BLaER1 treated with 17β-estradiol and CSF1 and Interleukin-3, amounts not matched to agents 10 nM and 100 nM (cell line): Measurements from ENCODE around the gene CASTOR2.
A peak's percentile ranks its signal among the peaks of the same experiment; 100 is the strongest.
"Not testable (repeated sequence)": the region's sequence is repeated elsewhere in the genome, so short reads cannot be mapped to it uniquely, and the experiment has no call there.

Source experiments
- H3K27ac ChIP-seq, 11 experiments: shearing (Covaris generic); formaldehyde crosslinking; 2 replicates each; pipeline ENCODE4 v1.8.1; 2022
- H3K27me3 ChIP-seq, 11 experiments: shearing (Covaris generic); formaldehyde crosslinking; 2 replicates each; pipeline ENCODE4 v1.8.1; 2022
- H3K36me3 ChIP-seq, 11 experiments: shearing (Covaris generic); formaldehyde crosslinking; 2 replicates each; pipeline ENCODE4 v1.8.1; 2022
- H3K4me1 ChIP-seq, 10 experiments: shearing (Covaris generic); formaldehyde crosslinking; 2 replicates each; pipeline ENCODE4 v1.8.1; 2022
- H3K4me2 ChIP-seq, 11 experiments: shearing (Covaris generic); formaldehyde crosslinking; 2 replicates each; pipeline ENCODE4 v1.8.1; 2022
- H3K4me3 ChIP-seq, 10 experiments: shearing (Covaris generic); formaldehyde crosslinking; 2 replicates each; pipeline ENCODE4 v1.8.1; 2022
- H3K9ac ChIP-seq, 11 experiments: shearing (Covaris generic); formaldehyde crosslinking; 2 replicates each; pipeline ENCODE4 v1.8.1; 2022
- H3K9me3 ChIP-seq, 11 experiments: shearing (Covaris generic); formaldehyde crosslinking; replicated peaks in 1 of 11; 2 replicates each; pipeline ENCODE4 v1.8.1; 2022
- H4K20me1 ChIP-seq, 11 experiments: shearing (Covaris generic); formaldehyde crosslinking; 2 replicates each; pipeline ENCODE4 v1.8.1; 2022

Gene CASTOR2

DNA sequence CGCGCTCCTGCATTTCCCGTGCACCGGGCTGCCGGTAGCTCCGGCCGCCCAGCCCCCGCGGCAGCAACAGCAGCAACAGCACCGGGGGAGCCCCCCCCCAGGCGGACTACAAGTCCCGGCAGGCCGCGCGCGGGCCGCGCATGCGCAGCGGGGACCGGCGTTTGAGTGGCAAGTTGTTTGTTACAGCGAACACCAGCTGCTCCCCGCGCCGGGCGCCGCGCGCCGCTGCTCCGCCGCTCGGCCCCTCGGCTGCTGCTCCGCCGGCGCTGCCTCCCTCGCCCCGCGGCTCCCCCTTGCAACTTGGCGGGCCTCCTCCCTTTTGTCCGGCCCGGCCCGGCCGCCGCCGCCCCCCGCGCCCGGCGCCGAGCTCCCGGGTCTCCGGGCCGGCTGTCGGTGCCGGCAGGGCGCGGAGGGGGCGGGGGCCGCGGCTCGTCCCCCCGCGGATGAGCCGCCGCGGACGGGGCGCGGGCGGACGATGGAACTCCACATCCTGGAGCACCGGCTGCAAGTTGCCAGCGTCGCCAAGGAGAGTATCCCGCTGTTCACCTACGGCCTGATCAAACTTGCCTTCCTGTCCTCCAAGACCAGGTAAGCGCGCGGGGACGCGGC is at the start of gene CASTOR2:
CASTOR2 (plus strand) TSS at position 195 of the 609 bp plus-strand sequence; CDS start at position 476, 281 bp downstream.
- H4K20me1 ChIP-seq, H3K9me3 ChIP-seq, H3K36me3 ChIP-seq, H3K27me3 ChIP-seq, H3K4me1 ChIP-seq, H3K9ac ChIP-seq, H3K4me2 ChIP-seq, H3K27ac ChIP-seq: not testable (repeated sequence)
- H3K4me3 ChIP-seq: peak within 1 kb of the TSS in 6 of 10 experiments; percentile 32 to 57 (median 40); a peak in 7 of 20 replicates

DNA sequence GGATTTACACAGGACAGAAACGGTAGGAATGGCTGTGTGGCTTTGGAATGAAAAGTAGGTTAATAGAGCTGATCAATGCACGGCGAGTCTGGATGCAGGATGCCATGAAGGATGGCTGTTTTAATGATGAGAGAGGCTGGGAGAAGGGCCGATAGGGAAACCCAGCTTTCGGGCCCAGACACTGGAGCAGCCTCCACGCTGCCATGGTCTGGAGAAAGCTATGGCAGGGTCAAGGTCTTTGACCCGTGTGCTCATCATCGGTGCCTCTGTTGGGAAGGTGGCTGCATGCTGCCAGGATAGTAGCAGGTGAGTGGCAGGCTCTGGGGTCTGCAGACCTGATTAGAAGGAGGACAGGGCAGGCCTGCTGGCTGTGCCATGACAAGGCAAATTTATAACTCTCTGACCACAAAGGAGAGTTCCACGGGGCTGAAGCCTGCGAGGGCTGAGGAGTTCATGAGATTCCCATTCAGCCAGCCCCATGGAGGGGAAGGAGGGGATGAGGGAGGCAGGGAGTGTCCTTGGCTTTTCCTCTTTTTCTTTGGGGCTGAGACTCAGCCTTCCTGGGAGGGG is 42.1 kb upstream of the CASTOR2 start:
- H3K4me3 ChIP-seq, H3K4me1 ChIP-seq, H3K9ac ChIP-seq, H4K20me1 ChIP-seq, H3K36me3 ChIP-seq, H3K9me3 ChIP-seq, H3K4me2 ChIP-seq, H3K27me3 ChIP-seq, H3K27ac ChIP-seq: not testable (repeated sequence)

DNA sequence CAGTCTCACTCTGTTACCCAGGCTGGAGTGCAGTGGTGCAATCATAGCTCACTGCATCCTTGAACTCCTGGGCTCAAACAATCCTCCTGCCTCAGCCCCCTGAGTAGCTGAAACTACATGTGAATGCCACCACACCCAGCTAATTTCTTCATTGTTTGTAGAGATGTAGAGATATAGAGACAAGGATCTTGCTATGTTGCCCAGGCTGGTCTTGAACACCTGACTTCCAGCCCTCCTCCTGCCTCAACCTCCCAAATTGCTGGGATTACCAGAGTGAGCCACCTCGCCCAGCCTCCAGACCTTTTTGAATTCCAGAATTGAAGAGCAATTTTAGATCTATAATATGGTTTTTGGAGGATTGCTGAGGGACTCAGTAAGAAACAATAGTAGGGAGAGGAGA is 40.9 kb upstream of the CASTOR2 start:
- H3K9ac ChIP-seq, H3K4me1 ChIP-seq, H3K4me2 ChIP-seq, H3K4me3 ChIP-seq, H3K27me3 ChIP-seq, H4K20me1 ChIP-seq, H3K9me3 ChIP-seq, H3K36me3 ChIP-seq, H3K27ac ChIP-seq: not testable (repeated sequence)

GRCh38 chr7:74926968-74927367 is 37.5 kb upstream of the CASTOR2 start:
- H3K9me3 ChIP-seq, H3K36me3 ChIP-seq, H4K20me1 ChIP-seq, H3K27ac ChIP-seq, H3K4me1 ChIP-seq, H3K4me3 ChIP-seq, H3K27me3 ChIP-seq, H3K4me2 ChIP-seq, H3K9ac ChIP-seq: not testable (repeated sequence)

DNA sequence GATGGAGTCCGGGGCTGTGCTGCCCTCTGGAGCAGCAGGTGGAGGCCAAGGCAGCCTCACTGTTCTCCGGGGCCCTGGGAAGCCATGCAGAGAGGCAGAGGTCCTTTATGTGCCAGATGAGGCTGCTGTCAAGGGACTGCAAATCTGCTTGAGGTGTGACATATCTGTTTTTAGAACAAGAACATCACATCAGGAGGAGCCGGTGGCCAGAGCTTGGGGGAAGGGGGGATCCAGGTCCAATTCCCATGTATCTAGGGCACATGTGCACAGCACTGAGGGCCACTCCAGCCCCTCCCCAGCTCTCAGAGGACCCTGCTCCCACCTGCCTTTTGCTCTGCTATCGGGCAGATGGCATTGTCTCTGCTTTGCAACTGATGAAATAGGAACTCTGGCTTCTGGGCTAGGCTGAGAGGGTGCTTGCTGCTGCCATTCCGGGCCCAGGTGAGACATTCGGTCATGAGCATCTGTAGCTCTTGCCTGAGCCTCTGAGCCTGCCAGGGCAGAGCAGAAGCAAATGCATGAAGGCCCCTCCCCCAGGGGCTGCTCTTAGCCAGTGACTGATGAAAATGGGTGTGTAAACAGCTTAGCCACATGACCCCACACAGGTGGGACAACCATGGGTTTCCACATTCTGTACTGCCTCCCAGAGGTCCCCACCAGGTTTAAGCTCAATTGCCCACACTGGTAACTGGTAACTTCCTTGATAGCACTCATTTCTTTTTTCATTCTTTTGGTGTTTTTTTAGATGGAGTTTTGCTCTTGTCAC is 32.8 kb upstream of the CASTOR2 start:
- H3K27me3 ChIP-seq, H4K20me1 ChIP-seq, H3K4me2 ChIP-seq, H3K9ac ChIP-seq, H3K27ac ChIP-seq, H3K4me3 ChIP-seq, H3K4me1 ChIP-seq, H3K36me3 ChIP-seq, H3K9me3 ChIP-seq: not testable (repeated sequence)

- H3K4me1 ChIP-seq, H3K9ac ChIP-seq, H3K4me2 ChIP-seq, H3K36me3 ChIP-seq, H3K4me3 ChIP-seq, H3K27me3 ChIP-seq, H4K20me1 ChIP-seq, H3K9me3 ChIP-seq, H3K27ac ChIP-seq: not testable (repeated sequence)
Observed at GRCh38 chr7:74939429-74939828, 25.1 kb upstream of the CASTOR2 start.

- not testable (repeated sequence) for H3K27me3 ChIP-seq, H3K36me3 ChIP-seq, H3K9ac ChIP-seq, H3K4me2 ChIP-seq, H3K27ac ChIP-seq, H3K4me1 ChIP-seq, H3K9me3 ChIP-seq, H3K4me3 ChIP-seq, H4K20me1 ChIP-seq
Observed at GRCh38 chr7:74941302-74942069, 23.0 kb upstream of the CASTOR2 start.

GRCh38 chr7:74943923-74944322 is 20.6 kb upstream of the CASTOR2 start:
- not testable (repeated sequence) for H3K4me2 ChIP-seq, H3K9ac ChIP-seq, H3K9me3 ChIP-seq, H4K20me1 ChIP-seq, H3K36me3 ChIP-seq, H3K4me1 ChIP-seq, H3K27ac ChIP-seq, H3K4me3 ChIP-seq, H3K27me3 ChIP-seq

DNA sequence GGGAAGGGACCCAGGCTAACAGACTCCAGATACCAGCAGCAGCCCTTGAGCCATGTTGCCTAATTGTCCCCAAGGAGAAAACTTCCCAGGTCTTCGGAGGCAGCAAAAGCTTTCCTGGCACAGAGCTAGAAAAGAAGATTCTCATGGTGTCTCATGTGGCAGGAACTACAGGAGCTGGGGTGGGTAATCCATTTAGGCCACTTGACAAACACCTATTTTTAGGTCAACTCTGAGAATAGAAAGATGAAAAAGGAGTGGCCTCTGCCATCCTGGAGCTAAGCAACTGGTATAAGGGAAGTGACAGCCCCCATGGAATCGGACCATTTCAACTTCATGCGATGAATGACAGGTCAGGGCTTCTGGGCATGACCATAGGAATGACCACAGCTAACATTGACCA is 16.8 kb upstream of the CASTOR2 start:
- not testable (repeated sequence) for H3K4me2 ChIP-seq, H3K9ac ChIP-seq

DNA sequence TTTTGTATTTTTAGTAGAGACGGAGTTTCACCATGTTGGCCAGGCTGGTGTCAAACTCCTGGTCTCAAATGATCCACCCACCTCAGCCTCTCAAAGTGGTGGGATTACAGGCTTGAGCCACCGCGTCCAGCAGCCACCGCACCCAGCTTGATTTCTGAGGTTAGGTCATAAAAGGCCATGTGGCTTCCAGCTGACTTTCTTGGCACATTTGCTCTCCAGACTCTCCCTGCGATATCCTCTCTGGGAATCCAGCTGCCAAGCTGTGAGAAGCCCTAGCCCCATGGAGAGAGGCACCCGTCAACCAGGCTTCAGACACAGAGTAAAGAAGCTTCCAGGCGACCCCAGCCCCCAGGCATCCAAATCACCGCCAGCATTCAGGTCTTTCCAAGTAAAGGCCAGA is 10.7 kb upstream of the CASTOR2 start:
- not testable (repeated sequence) for H3K27ac ChIP-seq, H4K20me1 ChIP-seq

More for the DNA sequence above, 16.8 kb upstream of the CASTOR2 start:
- not testable (repeated sequence) for H3K27me3 ChIP-seq, H3K4me1 ChIP-seq, H3K27ac ChIP-seq, H3K36me3 ChIP-seq, H4K20me1 ChIP-seq, H3K9me3 ChIP-seq, H3K4me3 ChIP-seq

GRCh38 chr7:74958328-74958727 is 6.2 kb upstream of the CASTOR2 start:
- not testable (repeated sequence) for H3K36me3 ChIP-seq, H3K9me3 ChIP-seq, H3K4me2 ChIP-seq, H4K20me1 ChIP-seq, H3K27ac ChIP-seq, H3K4me1 ChIP-seq, H3K27me3 ChIP-seq, H3K9ac ChIP-seq, H3K4me3 ChIP-seq

More for the DNA sequence above, 10.7 kb upstream of the CASTOR2 start:
- not testable (repeated sequence) for H3K9ac ChIP-seq, H3K27me3 ChIP-seq, H3K4me1 ChIP-seq, H3K9me3 ChIP-seq, H3K4me3 ChIP-seq, H3K4me2 ChIP-seq, H3K36me3 ChIP-seq

DNA sequence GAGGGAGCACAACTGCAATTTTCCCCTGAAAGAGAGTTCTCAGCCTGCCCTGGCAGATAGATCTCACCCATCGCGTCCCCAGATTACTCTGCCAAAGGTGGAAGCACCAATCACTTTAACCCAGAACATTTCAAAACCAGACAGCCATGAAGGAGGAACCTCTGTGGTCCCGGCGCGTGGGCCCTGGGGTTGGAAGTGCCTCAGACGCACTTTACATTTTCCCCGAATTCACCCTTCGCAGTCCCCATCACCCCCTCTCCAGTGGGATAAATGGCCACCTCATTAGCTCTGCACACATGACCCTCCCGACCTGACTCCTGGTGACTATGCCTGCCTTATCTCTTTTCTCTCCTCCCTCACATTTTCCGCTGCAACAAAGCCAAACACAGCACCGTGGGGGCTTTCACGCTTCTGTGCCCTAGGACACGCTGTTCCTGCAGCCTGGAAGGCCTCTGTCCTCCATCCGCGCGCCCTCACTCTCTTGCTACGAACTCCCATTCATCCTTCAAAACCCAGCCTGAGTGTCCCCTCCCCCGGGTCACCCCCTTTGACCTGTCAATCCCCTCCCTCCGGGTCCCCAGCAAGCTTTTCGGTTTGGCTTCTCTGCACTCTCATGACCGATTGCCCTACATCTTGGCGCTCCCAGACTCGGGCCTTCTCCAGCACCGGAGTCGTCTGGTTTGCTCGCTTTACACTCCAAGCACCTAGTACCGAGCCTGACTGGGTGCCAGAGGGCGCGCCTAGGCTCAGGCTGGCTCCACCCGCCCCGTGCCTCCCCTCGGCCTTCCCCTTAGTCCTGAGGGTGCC is 598 bp upstream of the CASTOR2 start:
- H3K9ac ChIP-seq, H3K27me3 ChIP-seq, H3K36me3 ChIP-seq, H3K4me2 ChIP-seq, H4K20me1 ChIP-seq, H3K9me3 ChIP-seq, H3K27ac ChIP-seq, H3K4me1 ChIP-seq: not testable (repeated sequence)
- H3K4me3 ChIP-seq: peak overlapping the region in 6 of 10 experiments; percentile 32 to 57 (median 40); a peak in 7 of 20 replicates

- not testable (repeated sequence) for H4K20me1 ChIP-seq, H3K9me3 ChIP-seq, H3K27ac ChIP-seq, H3K27me3 ChIP-seq, H3K4me3 ChIP-seq, H3K36me3 ChIP-seq, H3K9ac ChIP-seq, H3K4me2 ChIP-seq, H3K4me1 ChIP-seq
Observed at GRCh38 chr7:74966208-74966854, 1.8 kb downstream of the CASTOR2 start.
